GM21381 (cell line): ENCODE results near the gene MYL2.
"Not testable (repeated sequence)": the region's sequence is repeated elsewhere in the genome, so short reads cannot be mapped to it uniquely, and the experiment has no call there.

Experiments
- ATAC-seq: cut with Tn5 transposase; IDR thresholded peaks from one replicate; pipeline ENCODE4 v1.9.1; 2021; ENCODE audit warnings: mild to moderate bottlenecking, moderate library complexity; ENCODE audit not compliant: unreplicated experiment

Gene MYL2, protein sequence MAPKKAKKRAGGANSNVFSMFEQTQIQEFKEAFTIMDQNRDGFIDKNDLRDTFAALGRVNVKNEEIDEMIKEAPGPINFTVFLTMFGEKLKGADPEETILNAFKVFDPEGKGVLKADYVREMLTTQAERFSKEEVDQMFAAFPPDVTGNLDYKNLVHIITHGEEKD

DNA sequence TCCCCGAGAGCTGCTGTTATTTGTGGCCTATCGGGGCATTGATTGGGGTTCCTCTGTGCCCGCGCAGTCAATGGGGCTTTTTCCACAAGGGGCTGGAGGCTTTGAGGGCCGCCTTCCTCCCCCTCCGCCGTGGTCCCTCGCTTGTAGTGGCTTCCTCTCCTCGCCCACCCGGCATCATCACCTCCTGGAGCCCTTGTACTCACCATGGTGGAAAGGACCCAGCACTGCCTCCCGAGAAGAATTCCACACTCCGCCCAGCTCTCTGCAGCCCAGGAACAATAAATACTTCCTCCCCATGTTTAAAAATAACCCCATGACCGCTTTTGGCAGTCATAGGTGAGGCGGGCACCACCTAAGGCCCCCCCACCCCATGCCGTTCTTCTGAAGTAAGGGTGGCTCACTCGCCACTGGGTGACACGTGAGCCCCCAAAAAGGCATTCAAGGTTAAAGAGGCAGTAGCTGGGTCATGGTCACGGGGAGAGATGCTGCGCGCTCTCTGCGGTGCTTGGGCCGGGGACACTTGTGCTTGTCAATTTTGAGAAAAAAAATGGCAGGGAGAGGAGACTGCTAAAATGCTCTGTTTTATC lies at the start of gene MYL2:
MYL2 (minus strand) TSS at position 256 of the 587 bp plus-strand sequence; CDS start at position 206, 50 bp downstream.
- ATAC-seq = no peak

GRCh38 chr12:110966081-110966760 lies 45.8 kb upstream of the MYL2 start:
- ATAC-seq = no peak

DNA sequence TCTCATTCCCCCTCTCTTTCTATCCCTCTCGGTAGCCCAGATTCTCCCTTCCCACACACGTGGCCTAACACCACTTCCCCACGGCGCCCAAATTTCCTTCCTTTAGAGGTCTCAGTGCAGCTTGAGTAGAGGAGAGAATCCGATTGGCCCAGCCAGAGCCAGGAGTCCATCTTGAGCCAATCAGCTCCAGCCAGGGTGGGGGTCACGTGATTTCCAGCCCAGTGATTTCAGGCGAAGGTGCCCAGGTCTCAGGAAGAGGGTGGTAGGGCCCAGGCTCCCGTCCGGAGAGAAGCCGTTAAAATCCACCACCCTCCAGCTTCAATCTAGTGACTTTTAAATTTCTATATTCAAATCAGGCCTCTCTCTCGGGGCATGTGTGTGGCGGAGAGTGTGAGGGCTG lies 45.2 kb upstream of the MYL2 start:
- ATAC-seq = no peak

DNA sequence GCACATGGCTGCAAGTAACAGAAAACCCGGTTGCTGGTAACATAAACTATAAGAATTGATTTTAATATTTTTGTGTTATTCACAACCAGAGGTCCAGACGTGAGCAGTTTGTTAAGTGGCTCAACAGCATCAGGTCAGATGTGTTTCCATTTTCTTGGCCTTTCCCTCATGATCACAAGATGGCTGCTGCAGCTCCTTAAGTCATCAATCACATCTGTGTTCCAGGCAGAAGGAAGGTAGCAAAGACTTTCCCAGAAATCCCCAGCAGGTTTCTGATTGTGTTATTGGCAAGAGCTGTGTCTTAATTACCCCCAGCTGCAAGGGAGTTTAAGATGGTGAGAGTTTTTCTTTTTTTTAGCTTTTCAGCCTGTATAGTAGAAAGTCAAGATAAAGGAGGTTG lies 40.4 kb upstream of the MYL2 start:
- no peak for ATAC-seq

DNA sequence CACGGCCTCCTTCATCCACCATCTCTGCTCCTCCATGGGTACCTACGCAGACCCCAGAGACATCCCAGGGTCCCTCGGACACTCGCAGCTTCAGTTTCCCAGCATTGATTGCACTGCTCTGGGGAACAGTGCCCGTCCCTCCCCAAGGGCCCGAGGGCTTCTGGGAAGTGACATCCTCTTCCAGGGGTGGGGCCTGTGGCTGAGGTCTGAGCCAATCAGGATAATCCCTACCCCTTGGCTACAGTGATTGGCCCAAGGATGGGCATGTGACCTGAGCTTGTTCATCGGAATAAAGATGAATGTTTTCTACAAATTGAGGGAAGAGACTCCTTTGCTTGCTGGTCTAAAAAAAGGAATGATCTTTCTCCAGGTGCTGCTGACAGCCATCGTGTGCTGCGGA lies 37.3 kb upstream of the MYL2 start:
- no peak for ATAC-seq

- no peak for ATAC-seq
Observed at GRCh38 chr12:110957159-110957558, 36.8 kb upstream of the MYL2 start.

GRCh38 chr12:110950867-110951266 lies 30.5 kb upstream of the MYL2 start:
- ATAC-seq = not testable (repeated sequence)

DNA sequence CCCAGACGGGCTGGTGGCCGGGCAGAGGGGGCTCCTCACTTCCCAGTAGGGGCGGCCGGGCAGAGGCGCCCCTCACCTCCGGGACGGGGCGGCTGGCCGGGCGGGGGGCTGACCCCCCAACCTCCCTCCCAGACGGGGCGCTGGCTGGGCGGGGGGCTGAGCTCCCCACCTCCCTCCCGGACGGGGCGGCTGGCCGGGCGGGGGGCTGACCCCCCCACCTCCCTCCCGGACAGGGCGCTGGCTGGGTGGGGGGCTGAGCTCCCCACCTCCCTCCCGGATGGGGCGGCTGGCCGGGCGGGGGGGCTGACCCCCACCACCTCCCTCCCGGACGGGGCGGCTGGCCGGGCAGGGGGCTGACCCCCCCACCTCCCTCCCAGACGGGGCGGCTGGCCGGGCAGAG lies 30.1 kb upstream of the MYL2 start:
- not testable (repeated sequence) for ATAC-seq

DNA sequence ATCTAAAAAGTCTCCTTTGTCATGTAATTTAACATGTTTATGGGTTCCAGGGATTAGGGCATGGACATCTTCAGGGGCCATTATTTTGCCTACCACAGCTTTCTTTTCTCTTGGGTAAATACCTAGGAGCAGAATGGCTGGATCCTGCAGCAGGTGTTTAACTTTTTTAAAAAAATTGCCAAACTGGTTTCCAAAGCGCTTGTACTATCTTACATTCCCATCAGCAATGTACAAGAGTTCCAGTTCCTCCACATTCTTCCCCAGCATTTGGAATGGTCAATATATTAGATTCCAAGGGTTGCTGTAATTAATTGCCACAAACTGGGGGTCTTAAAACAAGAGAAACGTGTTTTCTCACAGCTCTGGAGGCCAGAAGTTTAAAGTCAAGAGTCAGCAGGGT lies 27.7 kb upstream of the MYL2 start:
- no peak for ATAC-seq

DNA sequence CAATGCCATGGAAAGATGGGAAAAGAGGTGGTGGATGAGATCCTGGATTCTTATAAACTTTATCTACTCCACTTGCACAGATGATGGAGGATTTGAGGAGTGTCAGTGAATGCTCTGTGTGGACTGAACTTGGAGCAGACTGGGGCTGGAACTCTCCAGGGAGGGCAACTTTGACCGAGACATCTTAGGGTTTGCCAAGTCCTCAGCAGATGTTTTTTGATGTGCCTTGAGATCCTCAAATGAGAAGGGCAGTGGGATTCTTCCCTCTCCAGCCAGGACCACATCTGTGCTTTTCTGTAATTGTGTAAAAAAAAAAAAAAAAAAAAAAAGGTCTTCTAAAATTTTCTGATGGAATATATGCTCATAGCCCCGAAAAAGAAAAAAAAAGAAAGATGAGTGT lies 23.0 kb upstream of the MYL2 start:
- ATAC-seq = no peak

GRCh38 chr12:110941391-110941790 lies 21.0 kb upstream of the MYL2 start:
- ATAC-seq = no peak

- ATAC-seq = no peak
Observed at GRCh38 chr12:110940933-110941332, 20.6 kb upstream of the MYL2 start.

DNA sequence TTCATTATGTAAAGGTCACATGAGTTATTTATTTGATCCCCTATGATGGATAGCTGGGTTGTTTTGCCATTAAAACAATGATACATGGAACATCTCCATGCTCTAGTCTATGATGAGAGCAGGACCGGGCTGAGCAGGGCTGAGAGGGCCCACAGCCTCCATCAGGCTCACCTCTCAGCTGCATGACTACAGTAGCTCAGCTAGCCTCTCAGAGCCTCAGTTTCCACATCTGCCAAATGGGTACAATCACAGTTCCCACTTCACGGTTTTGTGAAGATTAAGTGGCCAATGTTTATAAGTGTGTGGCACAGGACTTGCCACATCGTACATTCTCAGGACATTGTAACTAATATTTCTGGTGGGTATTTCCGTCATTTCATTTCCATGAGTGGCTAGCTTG lies 19.9 kb upstream of the MYL2 start:
- no peak for ATAC-seq

GRCh38 chr12:110937104-110937641 lies 16.8 kb upstream of the MYL2 start:
- ATAC-seq = no peak

GRCh38 chr12:110936367-110937103 lies 16.2 kb upstream of the MYL2 start:
- no peak for ATAC-seq

DNA sequence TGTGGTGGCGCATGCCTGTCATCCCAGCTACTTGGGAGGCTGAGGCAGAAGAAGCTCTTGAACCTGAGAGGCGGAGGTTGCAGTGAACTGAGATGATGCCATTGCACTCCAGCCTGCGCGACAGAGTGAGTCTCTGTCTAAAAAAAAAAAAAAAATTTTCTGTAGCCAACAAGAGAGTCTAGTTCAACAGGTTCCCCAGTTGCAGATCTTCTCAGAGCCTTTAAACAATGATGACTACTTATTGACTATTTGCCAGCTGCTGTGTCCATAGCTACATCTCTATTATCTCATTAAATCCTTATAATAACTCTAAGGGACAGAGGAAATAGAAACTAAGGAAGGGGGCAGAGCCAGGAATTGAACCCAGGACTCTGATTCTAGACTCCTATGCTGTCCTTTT lies 15.2 kb upstream of the MYL2 start:
- ATAC-seq = no peak

DNA sequence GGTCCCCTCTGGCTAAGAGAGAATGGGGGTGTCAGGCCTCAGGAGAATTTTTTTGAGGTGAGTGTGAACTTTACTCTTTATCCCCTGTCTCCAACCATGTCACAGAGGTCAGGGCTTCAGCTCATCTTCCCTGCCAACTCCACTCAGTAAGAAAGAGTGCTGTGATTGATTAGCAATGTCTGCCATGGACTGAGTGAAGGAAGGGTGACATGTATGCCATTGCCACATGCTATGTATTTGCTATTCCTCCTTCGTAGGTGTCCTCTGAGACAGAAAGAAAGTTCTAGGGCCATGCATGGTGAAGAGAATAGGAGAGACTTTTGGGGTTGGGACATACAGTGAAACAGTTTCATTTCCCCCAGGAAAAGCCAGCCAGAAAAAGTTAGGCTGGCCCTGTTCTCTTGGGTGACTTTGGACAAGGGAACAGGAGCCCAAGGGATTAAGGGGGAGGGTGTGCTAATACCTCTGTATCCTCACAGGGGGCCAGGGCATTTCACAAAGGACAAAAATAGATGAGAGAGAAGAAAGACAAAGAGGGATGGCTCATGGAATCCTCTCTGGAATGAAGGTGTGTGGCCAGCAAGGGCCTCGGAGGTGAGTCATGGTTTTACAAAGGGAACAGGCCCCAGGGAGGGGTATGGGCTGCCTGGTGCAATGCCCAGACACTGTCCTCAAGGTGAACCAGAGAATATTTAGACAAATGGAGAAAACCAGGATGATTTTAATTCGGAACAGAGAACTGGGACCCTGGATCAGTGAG lies 13.9 kb upstream of the MYL2 start:
- ATAC-seq = no peak

DNA sequence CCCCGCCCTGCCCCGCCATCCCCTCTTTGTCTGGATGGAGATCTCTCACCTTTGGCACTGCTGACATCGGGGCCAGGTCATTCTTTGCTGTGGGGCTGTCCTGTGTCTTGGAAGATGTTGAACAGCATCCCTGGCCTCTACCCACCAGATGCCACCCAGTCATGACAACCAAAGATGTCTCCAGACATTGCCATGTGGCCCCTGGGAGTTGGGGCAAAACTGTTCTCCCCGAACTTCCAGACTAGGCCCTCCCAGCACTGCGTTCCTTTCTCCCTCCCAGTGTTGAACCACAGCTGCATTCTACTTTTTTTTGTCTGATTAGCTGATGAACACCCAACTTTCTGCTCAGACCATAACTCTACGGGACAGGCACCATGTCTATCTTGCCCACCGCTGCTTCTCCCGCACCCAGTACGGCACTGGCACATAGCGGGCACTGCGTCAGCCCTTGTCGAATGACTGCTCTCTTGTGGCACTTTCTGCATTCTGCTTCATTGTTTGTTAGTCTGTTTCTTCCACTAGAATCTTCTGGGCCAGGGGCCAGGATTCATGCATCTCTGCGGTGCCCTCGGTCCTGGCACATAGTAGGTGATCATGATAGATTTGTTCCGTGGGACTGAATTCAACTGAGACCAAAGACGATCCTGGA lies 13.1 kb upstream of the MYL2 start:
- no peak for ATAC-seq

DNA sequence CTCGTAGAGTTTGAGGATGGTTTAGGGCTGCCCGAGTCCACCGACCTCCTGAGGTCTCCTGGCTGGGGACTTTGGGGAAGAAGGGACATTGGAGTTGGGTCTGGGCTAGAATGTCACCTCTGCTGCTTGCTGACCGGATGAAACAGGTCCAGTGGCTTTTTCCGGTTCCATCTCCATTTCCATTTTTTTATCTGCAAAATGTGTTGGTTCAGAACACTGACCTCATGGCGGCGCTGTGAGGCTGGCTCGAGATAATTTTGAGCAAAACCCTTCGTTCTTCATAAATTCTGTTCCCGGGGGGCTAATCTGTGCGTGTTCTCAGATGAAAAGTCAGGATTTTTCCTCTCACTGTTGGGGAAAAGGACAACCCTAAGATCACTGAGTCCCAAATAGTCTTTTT lies 11.7 kb upstream of the MYL2 start:
- ATAC-seq = no peak

DNA sequence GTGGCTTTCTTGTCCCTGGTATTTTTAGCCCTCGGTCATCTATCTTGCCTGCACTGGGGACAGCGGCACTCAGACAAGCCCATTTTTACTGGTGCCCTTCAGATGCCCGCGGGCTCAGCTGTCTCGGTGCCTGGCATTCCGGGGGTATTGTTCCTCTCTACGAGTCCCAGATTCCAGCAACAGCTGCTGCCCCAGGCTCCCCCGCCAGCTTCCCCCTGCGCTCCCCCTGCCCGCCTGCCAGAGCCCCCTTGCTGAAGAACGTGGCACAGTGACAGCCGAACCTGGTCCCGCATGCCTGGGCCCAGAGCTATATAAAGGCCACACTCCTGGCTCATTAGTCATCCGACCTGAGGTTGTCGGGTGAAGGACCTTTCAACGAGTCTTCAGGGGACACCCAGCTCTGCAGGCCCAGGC lies 10.9 kb upstream of the MYL2 start:
- ATAC-seq = no peak
